Measurements from ENCODE around the gene ZBP1. TPM values are rescaled to one million over a fixed set of nuclear protein-coding genes. Genes with fewer than 3 reads are reported as not detected.

The ZBP1 gene
- total RNA-seq, 4 donors from 2014 or later: 0.08 to 1.7 (median 0.23) TPM

DNA sequence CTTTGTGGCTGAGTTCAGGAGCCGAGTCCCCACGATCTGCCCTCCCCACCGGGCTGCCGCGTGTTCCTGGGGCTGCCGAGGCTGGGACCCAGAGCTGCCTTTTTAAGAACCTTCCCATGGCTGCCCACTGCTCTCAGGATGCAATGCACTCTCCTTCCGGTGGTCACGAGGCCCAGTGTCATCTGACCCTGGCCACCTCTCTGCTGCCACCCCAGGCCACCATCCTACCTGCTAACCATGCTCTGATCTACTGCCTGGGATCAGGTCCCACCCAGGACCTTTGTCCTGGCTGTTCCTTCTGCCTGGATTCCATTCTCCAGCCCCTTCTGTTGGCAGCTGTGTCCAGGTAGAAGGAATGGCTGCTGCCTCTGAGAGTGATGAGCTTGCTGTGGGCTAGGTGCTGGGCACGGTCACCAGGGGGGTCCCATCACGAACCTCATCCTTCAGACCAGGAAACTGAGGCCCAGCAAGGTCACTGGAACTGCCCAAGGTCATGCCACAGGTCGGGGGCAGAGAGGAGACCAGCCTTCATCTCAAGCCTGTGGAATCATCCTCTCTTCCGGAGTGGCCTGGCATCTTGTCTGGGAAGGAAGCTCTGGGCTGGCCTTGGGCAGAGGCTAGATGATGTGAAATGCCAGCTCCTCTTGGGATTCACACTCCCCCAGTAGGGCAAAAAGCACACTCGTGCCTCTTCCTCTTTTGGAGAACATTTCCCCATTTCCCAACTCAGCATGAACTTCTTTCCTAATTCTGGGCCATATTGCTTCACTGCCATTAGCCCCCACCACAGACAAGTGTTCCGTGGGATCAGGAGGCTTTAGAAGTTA, 38.8 kb downstream of the ZBP1 start:
- 53 to 89% methylated on average over 6 to 11 of the region's 14 CpGs for WGBS, 2 donors
- Histone ChIP-seq H3K4me1 (peaks cover 4 to 50% (median 14%) of the 10 kb centered on the region in 3 donors), H3K27me3 (peaks cover 0 to 57% (median 0%) of the 10 kb centered on the region in 4 donors), H3K4me3 (no peak overlapping the region), H3K9me3 (no peaks in the 10 kb centered on the region), H3K27ac (peak overlapping the region; percentile 54 to 88 (median 76)), H3K36me3 (no peaks in the 10 kb centered on the region)
- DNase-seq: no peak
- TF ChIP-seq POLR2A (IDR thresholded peaks at IDR 0.05): no peak
- TF ChIP-seq, protein P1, sequence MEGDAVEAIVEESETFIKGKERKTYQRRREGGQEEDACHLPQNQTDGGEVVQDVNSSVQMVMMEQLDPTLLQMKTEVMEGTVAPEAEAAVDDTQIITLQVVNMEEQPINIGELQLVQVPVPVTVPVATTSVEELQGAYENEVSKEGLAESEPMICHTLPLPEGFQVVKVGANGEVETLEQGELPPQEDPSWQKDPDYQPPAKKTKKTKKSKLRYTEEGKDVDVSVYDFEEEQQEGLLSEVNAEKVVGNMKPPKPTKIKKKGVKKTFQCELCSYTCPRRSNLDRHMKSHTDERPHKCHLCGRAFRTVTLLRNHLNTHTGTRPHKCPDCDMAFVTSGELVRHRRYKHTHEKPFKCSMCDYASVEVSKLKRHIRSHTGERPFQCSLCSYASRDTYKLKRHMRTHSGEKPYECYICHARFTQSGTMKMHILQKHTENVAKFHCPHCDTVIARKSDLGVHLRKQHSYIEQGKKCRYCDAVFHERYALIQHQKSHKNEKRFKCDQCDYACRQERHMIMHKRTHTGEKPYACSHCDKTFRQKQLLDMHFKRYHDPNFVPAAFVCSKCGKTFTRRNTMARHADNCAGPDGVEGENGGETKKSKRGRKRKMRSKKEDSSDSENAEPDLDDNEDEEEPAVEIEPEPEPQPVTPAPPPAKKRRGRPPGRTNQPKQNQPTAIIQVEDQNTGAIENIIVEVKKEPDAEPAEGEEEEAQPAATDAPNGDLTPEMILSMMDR (IDR thresholded peaks at IDR 0.05): no peak
- intact Hi-C loops (cut with DNase I): no loop called here

GRCh38 chr20:57580478-57581201, 39.6 kb downstream of the ZBP1 start:
- H3K36me3 ChIP-seq: no peaks in the 10 kb centered on the region
- peaks cover 4 to 44% (median 14%) of the 10 kb centered on the region in 3 donors for H3K4me1 ChIP-seq
- no peak overlapping the region for H3K4me3 ChIP-seq
- H3K9me3 ChIP-seq: no peaks in the 10 kb centered on the region
- no peak for DNase-seq
- peaks cover 0 to 53% (median 0%) of the 10 kb centered on the region in 4 donors for H3K27me3 ChIP-seq
- TF ChIP-seq POLR2A (IDR thresholded peaks at IDR 0.05): no peak
- TF ChIP-seq, protein P1 (IDR thresholded peaks at IDR 0.05): no peak
- intact Hi-C loops (cut with DNase I): no loop called here
- 76 to 79% methylated on average over 10 to 13 of the region's 13 CpGs for WGBS, 2 donors
- H3K27ac ChIP-seq: peak overlapping the region in 2 of 4 donors; percentile 22 to 82

DNA sequence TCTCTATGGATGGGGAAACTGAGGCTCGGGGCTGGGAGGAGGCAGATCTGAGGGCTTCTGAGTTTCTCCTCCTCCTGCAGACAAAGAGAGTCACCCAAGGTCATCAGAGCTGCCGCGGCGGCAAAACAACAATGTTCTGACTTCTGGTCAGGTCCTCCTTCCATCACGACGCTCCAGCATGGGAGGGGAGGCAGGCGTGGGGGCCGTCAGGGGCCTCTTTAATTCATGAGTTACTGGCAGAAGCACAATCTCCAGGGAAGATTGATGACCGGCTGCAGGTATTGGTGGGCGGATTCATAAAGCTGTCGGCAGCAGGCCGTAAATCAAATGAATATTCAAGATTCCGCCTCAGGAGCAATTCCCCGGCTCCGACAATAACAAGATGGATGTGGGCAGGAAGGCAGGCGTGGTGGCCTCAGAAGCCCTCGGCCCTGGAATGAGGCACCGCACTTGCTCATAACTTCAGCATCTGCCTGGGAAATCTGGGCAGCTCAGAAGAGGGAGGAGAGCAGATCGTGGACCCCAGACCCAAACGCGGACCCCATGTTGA, 40.3 kb downstream of the ZBP1 start:
- intact Hi-C loops (cut with DNase I): no loop called here
- peaks cover 0 to 57% (median 0%) of the 10 kb centered on the region in 4 donors for H3K27me3 ChIP-seq
- 29 to 44% methylated on average over 11 to 17 of the region's 21 CpGs for WGBS, 2 donors
- no peak overlapping the region for H3K27ac ChIP-seq
- H3K9me3 ChIP-seq: no peaks in the 10 kb centered on the region
- TF ChIP-seq, protein P1 (IDR thresholded peaks at IDR 0.05): no peak
- TF ChIP-seq POLR2A (IDR thresholded peaks at IDR 0.05): no peak
- no peak for DNase-seq
- H3K4me3 ChIP-seq: no peak overlapping the region
- peaks cover 4 to 39% (median 14%) of the 10 kb centered on the region in 3 donors for H3K4me1 ChIP-seq
- no peaks in the 10 kb centered on the region for H3K36me3 ChIP-seq

GRCh38 chr20:57579331-57579897, 40.8 kb downstream of the ZBP1 start:
- no peak for DNase-seq
- Histone ChIP-seq H3K36me3 (no peaks in the 10 kb centered on the region), H3K27me3 (peaks cover 0 to 63% (median 0%) of the 10 kb centered on the region in 4 donors), H3K9me3 (no peaks in the 10 kb centered on the region), H3K4me1 (peaks cover 4 to 38% (median 14%) of the 10 kb centered on the region in 3 donors), H3K27ac (no peak overlapping the region), H3K4me3 (no peak overlapping the region)
- 33 to 47% methylated on average over 4 to 6 of the region's 11 CpGs for WGBS, 2 donors
- intact Hi-C loops (cut with DNase I): no loop called here
- no peak for TF ChIP-seq POLR2A (IDR thresholded peaks at IDR 0.05)
- TF ChIP-seq, protein P1 (IDR thresholded peaks at IDR 0.05): no peak
